Measurements from ENCODE around the gene ALX4. TPM values are rescaled to one million over a fixed set of nuclear protein-coding genes. Genes with fewer than 3 reads are reported as not detected.

ALX4 gene
- total RNA-seq, 4 donors from 2014 or later, result not detected

- DNase-seq, result no peak
- no peaks in the 10 kb centered on the region for H3K27me3 ChIP-seq
- no peak for TF ChIP-seq POLR2A (IDR thresholded peaks at IDR 0.05)
- no peak for TF ChIP-seq CTCF (IDR thresholded peaks at IDR 0.05)
- no peaks in the 10 kb centered on the region for H3K4me1 ChIP-seq
- H3K4me3 ChIP-seq, result no peak overlapping the region
- no peak overlapping the region for H3K27ac ChIP-seq
- H3K36me3 ChIP-seq, result peaks cover 0 to 5% (median 0%) of the 10 kb centered on the region in 3 donors
- H3K9me3 ChIP-seq, result no peaks in the 10 kb centered on the region
Measured at GRCh38 chr11:44219830-44220796, 89.8 kb downstream of the ALX4 start.

DNA sequence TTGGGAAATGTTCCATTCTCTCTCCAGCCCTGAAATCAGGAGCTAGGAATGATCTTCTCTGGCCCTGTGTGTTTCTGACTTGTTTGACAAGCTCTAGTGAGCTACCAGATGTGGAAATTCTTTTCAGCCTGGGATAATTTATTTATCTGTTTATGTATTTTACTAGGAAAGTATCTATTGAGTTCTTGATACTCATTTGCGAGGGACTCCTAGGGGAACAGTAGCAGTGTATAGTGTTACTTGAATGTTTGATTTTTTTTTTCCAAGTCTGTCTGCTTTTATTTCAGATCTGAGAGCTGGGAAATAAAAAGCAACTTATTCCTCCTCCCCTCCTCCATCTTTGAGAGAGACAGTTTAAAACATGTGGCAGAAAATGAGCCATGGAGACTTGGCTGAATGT is 92.5 kb downstream of the ALX4 start:
- Histone ChIP-seq H3K4me3 (no peak overlapping the region), H3K4me1 (no peaks in the 10 kb centered on the region), H3K9me3 (no peaks in the 10 kb centered on the region), H3K36me3 (peaks cover 0 to 5% (median 0%) of the 10 kb centered on the region in 3 donors), H3K27ac (no peak overlapping the region), H3K27me3 (no peaks in the 10 kb centered on the region)
- no peak for DNase-seq
- TF ChIP-seq CTCF (IDR thresholded peaks at IDR 0.05) (no peak), POLR2A (IDR thresholded peaks at IDR 0.05) (no peak)

- TF ChIP-seq CTCF (IDR thresholded peaks at IDR 0.05), result no peak
- no peaks in the 10 kb centered on the region for H3K27me3 ChIP-seq
- no peak overlapping the region for H3K27ac ChIP-seq
- no peaks in the 10 kb centered on the region for H3K9me3 ChIP-seq
- DNase-seq, result no peak
- H3K4me3 ChIP-seq, result no peak overlapping the region
- no peaks in the 10 kb centered on the region for H3K4me1 ChIP-seq
- H3K36me3 ChIP-seq, result peaks cover 0 to 26% (median 0%) of the 10 kb centered on the region in 3 donors
Measured at GRCh38 chr11:44213148-44213547, 96.8 kb downstream of the ALX4 start.

GRCh38 chr11:44212128-44212527 is 97.8 kb downstream of the ALX4 start:
- no peaks in the 10 kb centered on the region for H3K27me3 ChIP-seq
- H3K4me3 ChIP-seq, result no peak overlapping the region
- no peaks in the 10 kb centered on the region for H3K4me1 ChIP-seq
- no peak for TF ChIP-seq CTCF (IDR thresholded peaks at IDR 0.05)
- TF ChIP-seq POLR2A (IDR thresholded peaks at IDR 0.05), result no peak
- H3K27ac ChIP-seq, result no peak overlapping the region
- no peaks in the 10 kb centered on the region for H3K9me3 ChIP-seq
- no peak for DNase-seq
- H3K36me3 ChIP-seq, result peaks cover 0 to 30% (median 0%) of the 10 kb centered on the region in 3 donors

Other genes with a start within 250 kb of the ALX4 start
- 10 to 100 TPM; 31.5 to 70.7 (median 46.3) TPM for gene ACCS, start 243.9 kb downstream of the ALX4 start, total RNA-seq
- 100 to 1,000 TPM in 3 of 4 donors, 10 to 100 TPM in 1; 56.9 to 152 (median 128) TPM for gene EXT2, start 214.5 kb downstream of the ALX4 start, total RNA-seq

Measured in Peyer's patch (tissue), 4 donors.